ENCODE results near the gene TMC4.

TMC4 gene

GRCh38 chr19:54169149-54169740, 3.7 kb downstream of the TMC4 start:
- Histone ChIP-seq H3K36me3 (ENCODE audit: control insufficient read depth in 5 of 5, insufficient read depth in 5 of 5, low read length in 5 of 5) (no peaks in the 10 kb centered on the region), H3K4me1 (ENCODE audit: control insufficient read depth in 5 of 5, insufficient read depth in 5 of 5, low read length in 5 of 5) (peaks cover 3 to 22% (median 9%) of the 10 kb centered on the region in 5 donors), H3K27ac (ENCODE audit: low read depth, low read length) (no peak overlapping the region), H3K4me3 (ENCODE audit: low read depth in 1 of 5, low read length in 5 of 5) (no peak overlapping the region), H3K9me3 (ENCODE audit: control insufficient read depth in 5 of 5, low read length in 5 of 5) (no peaks in the 10 kb centered on the region), H3K9ac (ENCODE audit: low read length in 5 of 5) (no peak overlapping the region), H3K27me3 (ENCODE audit: control insufficient read depth in 5 of 5, insufficient read depth in 4 of 5, low read length in 5 of 5) (peaks cover 14 to 27% (median 19%) of the 10 kb centered on the region in 5 donors)

GRCh38 chr19:54168174-54168917, 4.6 kb downstream of the TMC4 start:
- Histone ChIP-seq H3K4me3 (ENCODE audit: low read depth in 1 of 5, low read length in 5 of 5) (no peak overlapping the region), H3K27me3 (ENCODE audit: control insufficient read depth in 5 of 5, insufficient read depth in 4 of 5, low read length in 5 of 5) (peaks cover 9 to 21% (median 15%) of the 10 kb centered on the region in 5 donors), H3K9ac (ENCODE audit: low read length in 5 of 5) (no peak overlapping the region), H3K27ac (ENCODE audit: low read depth, low read length) (no peak overlapping the region), H3K4me1 (ENCODE audit: control insufficient read depth in 5 of 5, insufficient read depth in 5 of 5, low read length in 5 of 5) (peaks cover 3 to 24% (median 10%) of the 10 kb centered on the region in 5 donors), H3K9me3 (ENCODE audit: control insufficient read depth in 5 of 5, low read length in 5 of 5) (no peaks in the 10 kb centered on the region), H3K36me3 (ENCODE audit: control insufficient read depth in 5 of 5, insufficient read depth in 5 of 5, low read length in 5 of 5) (no peaks in the 10 kb centered on the region)

- H3K9ac ChIP-seq (ENCODE audit: low read length in 5 of 5), result no peak overlapping the region
- H3K27ac ChIP-seq (ENCODE audit: low read depth, low read length), result no peak overlapping the region
- no peaks in the 10 kb centered on the region for H3K9me3 ChIP-seq (ENCODE audit: control insufficient read depth in 5 of 5, low read length in 5 of 5)
- peaks cover 0 to 11% (median 9%) of the 10 kb centered on the region in 5 donors for H3K27me3 ChIP-seq (ENCODE audit: control insufficient read depth in 5 of 5, insufficient read depth in 4 of 5, low read length in 5 of 5)
- no peak overlapping the region for H3K4me3 ChIP-seq (ENCODE audit: low read depth in 1 of 5, low read length in 5 of 5)
- no peaks in the 10 kb centered on the region for H3K36me3 ChIP-seq (ENCODE audit: control insufficient read depth in 5 of 5, insufficient read depth in 5 of 5, low read length in 5 of 5)
- H3K4me1 ChIP-seq (ENCODE audit: control insufficient read depth in 5 of 5, insufficient read depth in 5 of 5, low read length in 5 of 5), result peaks cover 5 to 37% (median 28%) of the 10 kb centered on the region in 5 donors
Observed at GRCh38 chr19:54165222-54165621, 7.7 kb downstream of the TMC4 start.

GRCh38 chr19:54164369-54165068, 8.4 kb downstream of the TMC4 start:
- H3K9ac ChIP-seq (ENCODE audit: low read length in 5 of 5), result no peak overlapping the region
- peak overlapping the region in 1 of 5 donors; percentile 38 for H3K4me3 ChIP-seq (ENCODE audit: low read depth in 1 of 5, low read length in 5 of 5)
- H3K4me1 ChIP-seq (ENCODE audit: control insufficient read depth in 5 of 5, insufficient read depth in 5 of 5, low read length in 5 of 5), result peaks cover 7 to 41% (median 31%) of the 10 kb centered on the region in 5 donors

GRCh38 chr19:54162884-54163283, 10.1 kb downstream of the TMC4 start:
- peaks cover 15 to 49% (median 43%) of the 10 kb centered on the region in 5 donors for H3K4me1 ChIP-seq (ENCODE audit: control insufficient read depth in 5 of 5, insufficient read depth in 5 of 5, low read length in 5 of 5)
- no peaks in the 10 kb centered on the region for H3K9me3 ChIP-seq (ENCODE audit: control insufficient read depth in 5 of 5, low read length in 5 of 5)
- H3K36me3 ChIP-seq (ENCODE audit: control insufficient read depth in 5 of 5, insufficient read depth in 5 of 5, low read length in 5 of 5), result peaks cover 0 to 3% (median 2%) of the 10 kb centered on the region in 5 donors
- no peak overlapping the region for H3K9ac ChIP-seq (ENCODE audit: low read length in 5 of 5)
- H3K27ac ChIP-seq (ENCODE audit: low read depth, low read length), result no peak overlapping the region
- H3K27me3 ChIP-seq (ENCODE audit: control insufficient read depth in 5 of 5, insufficient read depth in 4 of 5, low read length in 5 of 5), result peaks cover 0 to 10% (median 7%) of the 10 kb centered on the region in 5 donors
- H3K4me3 ChIP-seq (ENCODE audit: low read depth in 1 of 5, low read length in 5 of 5), result peak overlapping the region in 3 of 5 donors; percentile 58 to 62 (median 58)

More at GRCh38 chr19:54164369-54165068, 8.4 kb downstream of the TMC4 start:
- H3K36me3 ChIP-seq (ENCODE audit: control insufficient read depth in 5 of 5, insufficient read depth in 5 of 5, low read length in 5 of 5), result no peaks in the 10 kb centered on the region
- no peak overlapping the region for H3K27ac ChIP-seq (ENCODE audit: low read depth, low read length)
- peaks cover 0 to 11% (median 9%) of the 10 kb centered on the region in 5 donors for H3K27me3 ChIP-seq (ENCODE audit: control insufficient read depth in 5 of 5, insufficient read depth in 4 of 5, low read length in 5 of 5)
- H3K9me3 ChIP-seq (ENCODE audit: control insufficient read depth in 5 of 5, low read length in 5 of 5), result no peaks in the 10 kb centered on the region

- no peaks in the 10 kb centered on the region for H3K9me3 ChIP-seq (ENCODE audit: control insufficient read depth in 5 of 5, low read length in 5 of 5)
- H3K9ac ChIP-seq (ENCODE audit: low read length in 5 of 5), result no peak overlapping the region
- peaks cover 15 to 50% (median 43%) of the 10 kb centered on the region in 5 donors for H3K4me1 ChIP-seq (ENCODE audit: control insufficient read depth in 5 of 5, insufficient read depth in 5 of 5, low read length in 5 of 5)
- H3K36me3 ChIP-seq (ENCODE audit: control insufficient read depth in 5 of 5, insufficient read depth in 5 of 5, low read length in 5 of 5), result peaks cover 0 to 9% (median 6%) of the 10 kb centered on the region in 5 donors
- peak overlapping the region; percentile 55 to 66 (median 58) for H3K4me3 ChIP-seq (ENCODE audit: low read depth in 1 of 5, low read length in 5 of 5)
- H3K27ac ChIP-seq (ENCODE audit: low read depth, low read length), result no peak overlapping the region
- peaks cover 0 to 10% (median 7%) of the 10 kb centered on the region in 5 donors for H3K27me3 ChIP-seq (ENCODE audit: control insufficient read depth in 5 of 5, insufficient read depth in 4 of 5, low read length in 5 of 5)
Observed at GRCh38 chr19:54162241-54162805, 10.6 kb downstream of the TMC4 start.

GRCh38 chr19:54160854-54161253, 12.1 kb downstream of the TMC4 start:
- H3K4me1 ChIP-seq (ENCODE audit: control insufficient read depth in 5 of 5, insufficient read depth in 5 of 5, low read length in 5 of 5), result peaks cover 15 to 50% (median 43%) of the 10 kb centered on the region in 5 donors
- H3K9ac ChIP-seq (ENCODE audit: low read length in 5 of 5), result peak overlapping the region in 1 of 5 donors; percentile 83
- peaks cover 0 to 9% (median 6%) of the 10 kb centered on the region in 5 donors for H3K27me3 ChIP-seq (ENCODE audit: control insufficient read depth in 5 of 5, insufficient read depth in 4 of 5, low read length in 5 of 5)
- H3K27ac ChIP-seq (ENCODE audit: low read depth, low read length), result no peak overlapping the region
- no peaks in the 10 kb centered on the region for H3K9me3 ChIP-seq (ENCODE audit: control insufficient read depth in 5 of 5, low read length in 5 of 5)
- peaks cover 0 to 24% (median 20%) of the 10 kb centered on the region in 5 donors for H3K36me3 ChIP-seq (ENCODE audit: control insufficient read depth in 5 of 5, insufficient read depth in 5 of 5, low read length in 5 of 5)
- peak overlapping the region; percentile 69 to 96 (median 85) for H3K4me3 ChIP-seq (ENCODE audit: low read depth in 1 of 5, low read length in 5 of 5)

- Histone ChIP-seq H3K4me3 (ENCODE audit: low read depth in 1 of 5, low read length in 5 of 5) (peak overlapping the region; percentile 69 to 96 (median 85)), H3K4me1 (ENCODE audit: control insufficient read depth in 5 of 5, insufficient read depth in 5 of 5, low read length in 5 of 5) (peaks cover 15 to 50% (median 43%) of the 10 kb centered on the region in 5 donors), H3K36me3 (ENCODE audit: control insufficient read depth in 5 of 5, insufficient read depth in 5 of 5, low read length in 5 of 5) (peaks cover 0 to 29% (median 24%) of the 10 kb centered on the region in 5 donors), H3K9ac (ENCODE audit: low read length in 5 of 5) (peak overlapping the region in 4 of 5 donors; percentile 56 to 83 (median 64)), H3K27ac (ENCODE audit: low read depth, low read length) (peak overlapping the region; percentile 23), H3K27me3 (ENCODE audit: control insufficient read depth in 5 of 5, insufficient read depth in 4 of 5, low read length in 5 of 5) (peaks cover 0 to 8% (median 6%) of the 10 kb centered on the region in 5 donors), H3K9me3 (ENCODE audit: control insufficient read depth in 5 of 5, low read length in 5 of 5) (no peaks in the 10 kb centered on the region)
Observed at GRCh38 chr19:54160182-54160811, 12.7 kb downstream of the TMC4 start.
